Measurements from ENCODE around the gene TBX15.

Gene TBX15

GRCh38 chr1:118842452-118843201, 145.5 kb downstream of the TBX15 start:
- H3K79me2 ChIP-seq (ENCODE audit: insufficient read depth, low read depth): no peaks in the 10 kb centered on the region
- no peak overlapping the region for H2AFZ ChIP-seq (ENCODE audit: low read depth)
- no peak overlapping the region for H3K4me2 ChIP-seq
- no peak overlapping the region for H3K9ac ChIP-seq
- no peaks in the 10 kb centered on the region for H3K36me3 ChIP-seq (ENCODE audit: insufficient read depth)
- TF ChIP-seq CTCF (conservative IDR thresholded peaks at IDR 0.05; ENCODE audit: low read depth, low read length): no peak
- no peaks in the 10 kb centered on the region for H3K27me3 ChIP-seq (ENCODE audit: insufficient read depth, low read depth)
- H3K4me3 ChIP-seq (IDR thresholded peaks at IDR 0.05; ENCODE audit: insufficient read depth, low read depth, low read length): no peak overlapping the region
- no peaks in the 10 kb centered on the region for H3K4me1 ChIP-seq (ENCODE audit: low read depth, poor library complexity, severe bottlenecking)
- no peaks in the 10 kb centered on the region for H4K20me1 ChIP-seq (ENCODE audit: insufficient read depth)
- H3K27ac ChIP-seq: no peak overlapping the region

- no peak for TF ChIP-seq CTCF (conservative IDR thresholded peaks at IDR 0.05; ENCODE audit: low read depth, low read length)
Measured at GRCh38 chr1:118841521-118841920, 146.6 kb downstream of the TBX15 start.

More at GRCh38 chr1:118841521-118841920, 146.6 kb downstream of the TBX15 start:
- Histone ChIP-seq H3K79me2 (ENCODE audit: insufficient read depth, low read depth) (no peaks in the 10 kb centered on the region), H3K4me3 (IDR thresholded peaks at IDR 0.05; ENCODE audit: insufficient read depth, low read depth, low read length) (no peak overlapping the region), H3K36me3 (ENCODE audit: insufficient read depth) (no peaks in the 10 kb centered on the region), H2AFZ (ENCODE audit: low read depth) (no peak overlapping the region), H3K4me2 (no peak overlapping the region), H3K27ac (no peak overlapping the region), H3K9ac (no peak overlapping the region), H3K27me3 (ENCODE audit: insufficient read depth, low read depth) (no peaks in the 10 kb centered on the region), H4K20me1 (ENCODE audit: insufficient read depth) (no peaks in the 10 kb centered on the region), H3K4me1 (ENCODE audit: low read depth, poor library complexity, severe bottlenecking) (no peaks in the 10 kb centered on the region)

Data from KMS-11 (cell line).